Measurements from ENCODE around the gene NEUROG1. TPM values are rescaled to one million over a fixed set of nuclear protein-coding genes. Genes with fewer than 3 reads are reported as not detected.
A peak's percentile ranks its signal among the peaks of the same experiment; 100 is the strongest.

The NEUROG1 gene
- total RNA-seq, 4 donors from 2014 or later: not detected

DNA sequence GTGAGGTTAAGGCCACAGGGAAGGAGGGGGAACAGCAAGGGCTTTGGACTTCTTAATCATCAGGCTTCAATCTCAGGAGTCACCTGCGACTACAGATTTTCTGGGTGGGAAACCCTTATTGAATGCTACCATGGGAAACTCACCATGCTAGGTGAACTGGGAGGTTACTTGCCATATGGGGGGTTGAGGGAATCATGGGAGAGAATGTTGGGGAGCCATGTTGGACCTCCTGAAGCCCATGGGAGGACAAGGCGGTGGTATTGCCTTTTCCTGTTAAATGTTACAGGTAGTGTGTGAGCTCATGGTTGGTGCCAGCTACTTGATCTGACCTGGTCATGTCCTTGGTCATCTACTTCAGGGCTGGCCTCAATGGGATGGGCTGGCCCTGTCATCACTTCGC is 31.4 kb downstream of the NEUROG1 start:
- no peak overlapping the region for H3K4me3 ChIP-seq (ENCODE audit: low read depth, poor library complexity, severe bottlenecking)
- 94 to 100% methylated on average over 3 of the region's 3 CpGs for WGBS, 2 donors
- intact Hi-C loops (cut with DNase I; ENCODE audit: low total_unique reads): no loop called here
- DNase-seq (ENCODE audit: low spot score in 2 of 2): peak in 1 of 2 donors; percentile 66
- TF ChIP-seq, protein P1, sequence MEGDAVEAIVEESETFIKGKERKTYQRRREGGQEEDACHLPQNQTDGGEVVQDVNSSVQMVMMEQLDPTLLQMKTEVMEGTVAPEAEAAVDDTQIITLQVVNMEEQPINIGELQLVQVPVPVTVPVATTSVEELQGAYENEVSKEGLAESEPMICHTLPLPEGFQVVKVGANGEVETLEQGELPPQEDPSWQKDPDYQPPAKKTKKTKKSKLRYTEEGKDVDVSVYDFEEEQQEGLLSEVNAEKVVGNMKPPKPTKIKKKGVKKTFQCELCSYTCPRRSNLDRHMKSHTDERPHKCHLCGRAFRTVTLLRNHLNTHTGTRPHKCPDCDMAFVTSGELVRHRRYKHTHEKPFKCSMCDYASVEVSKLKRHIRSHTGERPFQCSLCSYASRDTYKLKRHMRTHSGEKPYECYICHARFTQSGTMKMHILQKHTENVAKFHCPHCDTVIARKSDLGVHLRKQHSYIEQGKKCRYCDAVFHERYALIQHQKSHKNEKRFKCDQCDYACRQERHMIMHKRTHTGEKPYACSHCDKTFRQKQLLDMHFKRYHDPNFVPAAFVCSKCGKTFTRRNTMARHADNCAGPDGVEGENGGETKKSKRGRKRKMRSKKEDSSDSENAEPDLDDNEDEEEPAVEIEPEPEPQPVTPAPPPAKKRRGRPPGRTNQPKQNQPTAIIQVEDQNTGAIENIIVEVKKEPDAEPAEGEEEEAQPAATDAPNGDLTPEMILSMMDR (IDR thresholded peaks at IDR 0.05): no peak
- TF ChIP-seq POLR2A (IDR thresholded peaks at IDR 0.05): no peak

DNA sequence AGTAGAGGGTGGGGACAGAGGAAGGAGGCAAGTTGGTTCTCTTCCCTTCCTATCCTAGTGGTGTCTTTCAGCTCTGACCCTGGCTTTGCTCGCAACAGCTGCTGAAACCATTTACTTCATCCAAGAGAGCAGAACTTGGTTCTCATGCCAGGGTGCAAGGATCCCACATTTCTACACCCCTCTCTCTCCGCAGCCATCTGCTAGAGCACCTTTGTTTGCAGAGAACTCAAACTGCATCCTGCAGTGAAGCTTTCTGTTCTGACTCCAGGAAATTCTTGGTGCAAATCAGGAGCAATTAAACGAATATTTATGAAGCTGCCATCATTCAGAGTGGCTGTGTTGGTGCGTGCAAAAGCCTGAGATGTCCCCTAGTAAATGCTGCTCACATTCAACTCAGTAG is 31.9 kb downstream of the NEUROG1 start:
- WGBS, 2 donors: 65 to 71% methylated on average over 4 of the region's 4 CpGs
- TF ChIP-seq POLR2A (IDR thresholded peaks at IDR 0.05): no peak
- TF ChIP-seq, protein P1 (IDR thresholded peaks at IDR 0.05): no peak
- DNase-seq (ENCODE audit: low spot score in 2 of 2): peak in 1 of 2 donors; percentile 42

DNA sequence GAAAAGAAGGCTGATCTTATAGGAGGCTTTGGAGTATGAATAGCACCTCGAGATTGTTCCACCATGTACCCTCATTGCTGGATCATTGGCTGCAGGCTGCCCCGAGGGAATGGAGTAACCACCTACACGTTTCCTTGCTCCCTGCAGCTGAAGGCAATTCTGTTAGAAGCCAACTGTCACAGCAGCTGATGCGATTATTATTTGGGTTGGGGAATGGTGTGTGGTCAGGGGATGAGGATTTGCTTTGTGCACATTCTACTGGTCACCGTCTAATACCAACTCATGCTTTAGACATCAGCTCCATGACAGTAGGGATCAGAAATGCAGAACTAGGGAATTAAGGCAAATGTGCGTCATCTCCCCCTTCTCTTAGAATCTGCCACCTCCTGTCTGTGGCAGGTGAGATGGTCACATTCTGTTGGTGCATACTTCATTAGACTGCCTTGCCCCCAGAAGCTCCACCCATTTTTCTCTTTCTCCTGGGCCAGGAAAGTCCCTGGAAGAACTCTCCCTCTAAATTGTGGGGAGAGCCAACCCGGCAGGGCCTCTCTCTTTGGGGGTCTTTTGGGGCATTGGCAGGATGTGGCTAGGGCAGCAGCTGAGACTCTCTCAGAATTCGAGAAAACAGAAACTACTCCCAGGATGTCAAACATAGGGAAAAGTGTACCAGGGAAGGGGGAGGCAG is 32.8 kb downstream of the NEUROG1 start:
- DNase-seq (ENCODE audit: low spot score in 2 of 2): peak in 1 of 2 donors; percentile 46
- WGBS, 2 donors: 79% methylated on average over 8 of the region's 8 CpGs
- intact Hi-C loops (cut with DNase I; ENCODE audit: low total_unique reads): no loop called here
- H3K4me3 ChIP-seq (ENCODE audit: low read depth, poor library complexity, severe bottlenecking): no peak overlapping the region
- TF ChIP-seq, protein P1 (IDR thresholded peaks at IDR 0.05): no peak

More for the DNA sequence above, 31.9 kb downstream of the NEUROG1 start:
- intact Hi-C loops (cut with DNase I; ENCODE audit: low total_unique reads): no loop called here
- no peak overlapping the region for H3K4me3 ChIP-seq (ENCODE audit: low read depth, poor library complexity, severe bottlenecking)

DNA sequence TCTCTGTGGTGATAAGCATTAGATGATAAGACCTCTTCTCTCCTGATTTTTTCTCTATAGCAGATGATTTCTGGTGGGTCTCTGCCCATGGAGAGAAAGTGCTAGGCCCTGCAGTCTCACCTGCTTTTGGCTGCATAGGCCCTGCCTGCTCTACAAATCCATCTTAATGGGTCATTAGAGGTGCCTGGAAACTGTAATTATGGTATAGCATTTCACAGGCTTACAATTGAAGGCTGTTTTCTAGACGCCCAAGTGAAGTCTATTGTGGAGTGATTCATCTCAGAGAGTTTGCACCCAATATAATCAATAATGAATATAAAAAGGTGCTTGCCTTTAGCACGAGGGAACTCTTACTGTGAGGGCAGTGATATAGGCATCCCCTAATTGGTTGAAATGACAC is 33.8 kb downstream of the NEUROG1 start:
- DNase-seq (ENCODE audit: low spot score in 2 of 2): no peak
- WGBS, 2 donors: 74 to 88% methylated on average over 2 of the region's 2 CpGs
- TF ChIP-seq POLR2A (IDR thresholded peaks at IDR 0.05): no peak
- TF ChIP-seq, protein P1 (IDR thresholded peaks at IDR 0.05): no peak
- intact Hi-C loops (cut with DNase I; ENCODE audit: low total_unique reads): no loop called here
- no peak overlapping the region for H3K4me3 ChIP-seq (ENCODE audit: low read depth, poor library complexity, severe bottlenecking)

DNA sequence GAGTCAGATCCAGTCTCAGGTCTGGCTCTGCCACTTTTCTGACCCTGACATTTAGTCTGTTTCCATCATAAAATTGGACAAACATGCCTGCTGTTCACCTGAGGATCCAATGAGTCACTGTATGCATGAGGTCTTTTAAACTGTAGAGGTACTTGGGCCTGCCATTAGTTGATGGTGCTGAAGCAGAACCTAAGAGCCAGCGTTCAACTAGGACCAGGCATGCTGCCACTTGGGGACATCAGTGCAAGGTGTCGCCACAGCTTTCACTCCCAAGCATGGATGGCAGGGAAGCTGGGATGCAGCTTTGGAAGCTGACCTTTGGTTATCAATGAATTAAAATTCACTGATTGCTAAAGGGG is 37.1 kb downstream of the NEUROG1 start:
- no peak overlapping the region for H3K4me3 ChIP-seq (ENCODE audit: low read depth, poor library complexity, severe bottlenecking)
- intact Hi-C loops (cut with DNase I; ENCODE audit: low total_unique reads): no loop called here
- 68 to 69% methylated on average over 2 of the region's 2 CpGs for WGBS, 2 donors
- peak in 1 of 2 donors; percentile 52 for DNase-seq (ENCODE audit: low spot score in 2 of 2)
- TF ChIP-seq, protein P1 (IDR thresholded peaks at IDR 0.05): no peak
- no peak for TF ChIP-seq POLR2A (IDR thresholded peaks at IDR 0.05)
